GM18505 (cell line): ENCODE measurements around the gene MYF6.

Source experiments
- ATAC-seq: cut with Tn5 transposase; IDR thresholded peaks from one replicate; pipeline ENCODE4 v1.9.1; 2021; ENCODE audit not compliant: unreplicated experiment
- POLR2A ChIP-seq: IDR thresholded peaks from 4 replicates; pipeline ENCODE4 v1.6.1; 2011; ENCODE audit warnings: borderline replicate concordance; ENCODE audit not compliant: insufficient read depth, insufficient read length; ENCODE audit errors: extremely low read depth

Gene MYF6

DNA sequence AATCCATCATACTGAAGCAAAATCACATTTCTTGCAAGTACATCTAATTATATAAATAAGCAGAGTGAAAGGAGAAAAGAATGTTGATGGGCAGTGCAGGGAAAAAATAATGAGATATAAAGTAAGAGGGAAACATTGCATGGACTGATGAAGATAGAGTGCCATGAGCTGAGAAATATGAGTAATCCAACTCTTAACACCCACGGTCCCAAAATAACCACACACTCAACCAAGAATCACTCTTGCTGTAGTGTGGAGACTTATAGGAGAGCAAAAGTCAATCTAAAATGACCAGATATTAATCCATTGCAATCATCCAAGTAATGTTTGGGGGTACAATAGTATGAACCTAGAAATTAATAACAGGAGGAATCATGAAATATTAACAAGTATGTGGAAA is 49.4 kb downstream of the MYF6 start:
- ATAC-seq: peak; percentile 84
- no peak for TF ChIP-seq POLR2A
